SJSA1 (cell line): ENCODE results near the gene NCK1. TPM values are rescaled to one million over a fixed set of nuclear protein-coding genes. Genes with fewer than 3 reads are reported as not detected.

ENCODE experiments used
- DNase-seq, 2 experiments: peaks; one replicate each; pipeline ENCODE4 v3.0.0-alpha.2; 2015 to 2020; ENCODE audit warnings: low spot score in 2 of 2, low read depth in 1 of 2
- H3K27ac ChIP-seq: fragments of 250-450 bp; sonication (Bioruptor Pico); 2 replicates; pipeline ENCODE4 v1.5.1; 2020; ENCODE audit warnings: mild to moderate bottlenecking, moderate library complexity
- H3K27me3 ChIP-seq: fragments of 250-450 bp; sonication (Bioruptor Pico); replicated peaks from 2 replicates; pipeline ENCODE4 v1.5.1; 2020; ENCODE audit warnings: mild to moderate bottlenecking, moderate library complexity
- H3K36me3 ChIP-seq: fragments of 250-450 bp; sonication (Bioruptor Pico); 2 replicates; pipeline ENCODE4 v1.5.1; 2020; ENCODE audit warnings: mild to moderate bottlenecking
- H3K4me1 ChIP-seq: fragments of 250-450 bp; sonication (Bioruptor Pico); replicated peaks from 2 replicates; pipeline ENCODE4 v1.6.1; 2021; ENCODE audit warnings: mild to moderate bottlenecking
- H3K4me3 ChIP-seq: fragments of 250-450 bp; sonication (Bioruptor Pico); 2 replicates; pipeline ENCODE4 v1.5.1; 2020; ENCODE audit warnings: mild to moderate bottlenecking
- H3K9me3 ChIP-seq: fragments of 250-450 bp; sonication (Bioruptor Pico); replicated peaks from 2 replicates; pipeline ENCODE4 v1.5.1; 2020; ENCODE audit warnings: mild to moderate bottlenecking
- total RNA-seq: library from RNA; depleted of rRNA; stranded (reverse); fragments of >200 nt; shearing (Covaris generic); gene quantifications from 2 replicates; pipeline ENCODE4 v1.2.3, GENCODE V29; 2014; rRNA removed

Gene NCK1
- total RNA-seq, result 42.2 and 69.3 TPM in 2 replicates

DNA sequence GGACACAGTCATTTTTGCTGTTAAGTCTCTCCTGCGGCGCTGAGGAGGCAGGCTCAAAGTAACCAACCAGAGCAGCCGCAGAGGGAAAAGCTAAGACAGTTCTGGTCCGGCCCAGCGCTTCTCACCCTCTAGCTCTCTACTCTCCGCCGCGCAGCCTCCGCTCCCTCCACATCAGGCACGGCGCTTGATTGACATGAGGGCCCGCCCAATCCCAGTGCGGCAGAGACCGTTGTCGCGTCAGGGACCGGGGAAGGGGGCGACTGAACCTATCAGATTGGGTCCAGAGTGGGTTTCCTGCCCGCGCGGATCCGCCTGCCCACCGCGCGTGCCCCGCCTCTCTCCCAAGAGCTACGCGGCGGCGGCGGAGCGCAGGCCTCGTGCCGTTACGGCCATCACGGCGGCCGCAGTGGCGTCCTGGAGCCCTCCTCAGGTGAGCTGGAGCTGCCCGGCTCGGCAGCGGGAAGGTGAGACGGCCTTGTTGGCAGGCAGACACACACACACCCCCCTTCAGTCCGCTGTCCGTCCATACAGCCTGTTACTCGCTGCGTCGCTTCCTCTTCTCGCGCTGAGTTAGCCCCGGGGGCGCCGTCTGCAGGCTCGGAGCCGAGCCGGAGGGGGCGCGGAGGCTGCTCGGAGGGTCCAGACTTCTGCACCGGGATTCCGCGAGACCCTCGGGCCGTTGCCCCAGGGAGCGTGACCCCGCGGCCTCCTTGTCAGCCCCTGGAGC is at the start of gene NCK1:
NCK1 (plus strand) TSS at position 319 of the 727 bp plus-strand sequence. CDS start 65,794 bp downstream, outside the sequence.
- no peaks in the 10 kb centered on the region; the same call in 1 of the 2 replicates for H3K9me3 ChIP-seq
- H3K36me3 ChIP-seq, result peaks cover 23% of the 10 kb centered on the region
- H3K4me3 ChIP-seq, result peak within 1 kb of the TSS; percentile 80
- H3K27ac ChIP-seq, result peak within 1 kb of the TSS; percentile 63
- peak; percentile 97 to 98 for DNase-seq
- H3K27me3 ChIP-seq, result no peaks in the 10 kb centered on the region
- H3K4me1 ChIP-seq, result peaks cover 16% of the 10 kb centered on the region

DNA sequence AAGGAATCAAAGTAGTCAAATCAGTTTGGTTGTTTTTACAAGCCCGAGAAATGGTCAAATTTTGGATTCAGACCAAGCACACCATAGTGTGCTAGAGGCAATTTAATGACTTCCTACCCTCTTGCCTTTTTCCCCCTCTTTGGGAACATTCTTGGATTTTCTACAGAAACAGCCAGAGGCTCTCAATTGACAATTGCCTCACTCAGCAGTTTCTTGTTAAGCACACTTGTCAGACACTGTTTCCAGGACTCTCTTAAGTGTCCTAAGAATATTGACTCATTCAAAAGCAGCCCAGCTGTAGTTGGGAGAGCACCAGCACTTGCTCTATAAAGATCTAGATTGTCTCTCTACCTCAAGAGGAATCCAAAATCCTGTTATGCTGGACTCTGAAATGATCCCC is 44.6 kb upstream of the NCK1 start:
- Histone ChIP-seq H3K27ac (peak overlapping the region; percentile 33), H3K36me3 (peaks cover 4% of the 10 kb centered on the region)

DNA sequence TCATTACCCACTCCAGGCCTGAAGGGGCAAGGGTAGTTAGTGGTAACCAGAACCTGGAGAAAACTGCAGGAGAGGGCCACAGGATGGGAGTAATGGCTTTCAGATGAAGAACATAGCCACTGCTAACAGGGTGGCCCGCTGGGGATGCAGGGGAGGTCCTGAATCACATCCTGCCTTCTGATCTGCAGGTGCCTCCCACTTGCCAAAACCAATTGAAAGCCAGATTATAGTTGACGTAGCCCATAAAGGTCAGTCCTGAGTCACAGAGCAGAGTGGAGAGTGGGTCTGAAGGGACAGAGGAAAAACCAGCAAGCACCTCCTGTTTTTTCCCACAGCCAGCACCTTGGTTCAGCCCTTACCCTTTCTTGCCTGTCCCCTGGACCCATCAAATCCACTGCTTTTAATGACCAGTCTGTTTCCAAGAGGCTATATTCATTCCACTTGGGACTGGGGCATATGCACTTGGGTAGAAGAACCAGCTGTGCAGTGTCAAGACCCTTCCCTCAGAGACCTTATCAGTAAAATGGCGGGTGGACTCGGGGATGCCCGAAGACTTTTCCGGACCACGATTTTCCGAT is 43.7 kb upstream of the NCK1 start:
- Histone ChIP-seq H3K4me1 (peaks cover 30% of the 10 kb centered on the region), H3K4me3 (peak overlapping the region; percentile 79), H3K36me3 (peaks cover 13% of the 10 kb centered on the region), H3K27me3 (no peaks in the 10 kb centered on the region), H3K9me3 (no peaks in the 10 kb centered on the region), H3K27ac (peak overlapping the region; percentile 91)
- peak; percentile 89 to 92 for DNase-seq

More for the DNA sequence above, 44.6 kb upstream of the NCK1 start:
- Histone ChIP-seq H3K4me3 (no peak overlapping the region), H3K9me3 (no peaks in the 10 kb centered on the region), H3K4me1 (peaks cover 30% of the 10 kb centered on the region), H3K27me3 (no peaks in the 10 kb centered on the region)
- peak in 1 of 2 experiments; percentile 40 for DNase-seq

DNA sequence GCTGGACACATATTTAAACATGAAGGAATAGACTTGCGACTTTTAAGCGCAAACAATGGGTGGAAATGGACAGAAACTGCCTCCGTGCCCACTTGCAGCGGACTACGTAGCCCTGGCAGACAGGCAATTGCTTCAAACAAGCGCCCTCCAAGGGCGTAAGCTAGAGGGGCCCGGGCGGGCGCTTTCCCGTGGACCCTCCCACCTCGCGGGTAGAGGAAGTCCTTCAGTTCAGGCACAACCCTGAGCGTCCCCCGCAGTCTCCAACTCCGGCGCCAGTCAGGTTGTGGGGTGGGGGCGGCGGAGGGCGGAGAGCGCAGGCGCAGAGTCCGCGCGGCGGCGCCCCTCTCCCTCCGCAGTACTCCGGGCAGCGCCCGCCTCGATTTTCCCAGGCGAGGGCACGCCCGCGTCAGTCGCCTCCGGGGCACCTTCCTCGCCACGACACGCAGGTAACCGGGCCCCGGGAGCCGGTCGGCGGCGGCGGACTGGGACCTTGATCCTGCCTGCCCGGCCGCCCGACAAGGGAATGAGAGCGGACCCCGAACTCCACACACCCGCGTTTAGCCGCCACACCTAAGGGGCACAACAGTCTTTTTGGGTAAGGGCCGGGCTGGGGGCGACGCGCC is 43.1 kb upstream of the NCK1 start, which contains the start of gene SLC35G2:
SLC35G2 (plus strand) TSS at position 358 of the 623 bp plus-strand sequence. CDS start 35,335 bp downstream, outside the sequence.
- Histone ChIP-seq H3K9me3 (peaks cover 2% of the 10 kb centered on the region; the same call in 1 of the 2 replicates), H3K4me1 (peaks cover 30% of the 10 kb centered on the region), H3K27me3 (no peaks in the 10 kb centered on the region), H3K4me3 (peak within 1 kb of the TSS; percentile 79), H3K27ac (peak within 1 kb of the TSS; percentile 91), H3K36me3 (peaks cover 17% of the 10 kb centered on the region)
- DNase-seq, result peak; percentile 80 to 82

DNA sequence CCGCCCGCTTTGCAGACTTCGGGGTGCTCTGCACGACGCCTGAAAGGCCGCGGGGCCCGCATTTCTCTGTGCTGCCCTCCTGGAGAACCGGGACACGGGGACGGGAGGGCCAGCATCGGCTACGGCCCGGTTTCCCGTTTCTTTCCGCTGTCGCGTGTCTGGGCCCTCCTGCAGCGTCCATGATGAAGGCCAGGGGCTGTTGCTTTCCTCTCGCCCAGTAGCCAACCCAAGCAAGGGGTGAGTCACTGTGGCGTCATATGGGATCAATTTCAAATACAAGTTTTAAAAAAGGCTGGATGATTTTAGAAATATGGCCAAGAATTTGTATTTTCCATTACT is 42.6 kb upstream of the NCK1 start:
- peak; percentile 62 to 71 for DNase-seq
- peak overlapping the region; percentile 91 for H3K27ac ChIP-seq
- peaks cover 30% of the 10 kb centered on the region for H3K4me1 ChIP-seq
- peaks cover 3% of the 10 kb centered on the region; the same call in 1 of the 2 replicates for H3K9me3 ChIP-seq
- peaks cover 19% of the 10 kb centered on the region for H3K36me3 ChIP-seq
- peak overlapping the region; percentile 79 for H3K4me3 ChIP-seq
- H3K27me3 ChIP-seq, result no peaks in the 10 kb centered on the region

DNA sequence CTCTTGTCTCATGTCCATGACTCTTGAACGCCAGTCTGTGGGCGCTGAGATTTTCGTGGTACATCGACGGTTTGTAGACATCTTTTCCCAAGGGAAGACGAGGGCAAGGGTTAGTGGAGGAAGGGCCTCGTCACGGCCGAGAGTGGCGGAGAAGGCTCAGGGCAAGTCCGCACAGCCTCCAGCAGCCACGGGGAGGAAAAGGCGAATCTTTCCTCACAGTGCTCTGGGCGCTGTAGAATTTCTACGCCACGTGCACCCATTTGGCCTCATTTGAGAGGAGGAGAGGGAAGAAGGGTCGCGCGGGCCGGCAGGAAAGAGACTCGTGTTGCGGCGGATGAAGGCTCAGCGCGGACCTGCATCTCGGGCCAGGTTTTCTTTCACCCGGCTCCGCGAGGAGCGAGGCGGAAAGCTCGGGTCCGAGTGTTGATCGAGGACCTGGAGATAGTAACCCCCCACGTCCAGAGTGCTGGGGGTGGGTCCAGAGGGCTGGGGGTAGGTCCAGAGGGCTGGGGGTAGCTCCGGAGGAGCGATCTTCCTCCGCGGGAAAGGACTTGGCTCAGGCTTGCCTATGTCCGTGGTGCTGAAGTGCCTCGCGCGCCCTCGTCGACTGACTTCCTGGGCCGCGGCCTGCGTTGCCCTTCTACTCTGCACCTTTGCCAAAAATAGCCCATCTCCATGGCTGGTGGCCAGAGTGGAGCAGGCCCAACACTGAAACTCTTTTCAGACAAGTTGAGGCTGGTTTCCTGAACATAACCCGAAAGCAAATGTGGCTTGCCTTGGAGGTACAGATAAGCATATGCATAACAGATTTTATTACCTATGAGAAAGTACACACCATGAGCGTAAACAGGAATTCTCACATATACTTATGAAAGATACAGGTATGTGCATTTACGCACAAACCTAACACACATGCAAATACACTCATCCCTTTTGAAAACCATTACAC is 42.0 kb upstream of the NCK1 start:
- Histone ChIP-seq H3K4me1 (peaks cover 30% of the 10 kb centered on the region), H3K9me3 (peaks cover 3% of the 10 kb centered on the region; the same call in 1 of the 2 replicates), H3K27me3 (no peaks in the 10 kb centered on the region), H3K36me3 (peaks cover 19% of the 10 kb centered on the region), H3K27ac (peak overlapping the region; percentile 91), H3K4me3 (peak overlapping the region; percentile 79)
- DNase-seq, result peak; percentile 48 to 62

DNA sequence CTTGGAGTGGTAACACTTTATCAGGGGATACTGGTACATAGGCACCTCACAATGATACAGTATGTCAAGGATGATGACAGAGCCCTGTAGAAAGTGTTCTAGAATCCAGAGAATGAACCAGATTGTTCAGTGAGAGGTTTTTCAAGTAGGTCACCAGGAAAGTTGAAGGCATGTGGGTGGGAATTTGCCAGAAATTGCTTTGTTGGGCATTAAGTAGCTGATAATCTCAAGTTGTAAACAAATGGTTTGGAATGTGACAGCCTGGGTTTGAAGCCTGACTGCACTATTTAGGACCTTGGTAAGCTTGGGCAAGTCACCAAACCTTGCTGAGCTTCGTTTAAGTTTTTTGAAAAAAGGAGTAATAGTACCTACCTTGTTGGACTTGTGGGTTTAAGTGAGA is 30.5 kb upstream of the NCK1 start:
- no peak overlapping the region for H3K4me3 ChIP-seq
- no peak for DNase-seq
- no peaks in the 10 kb centered on the region for H3K27me3 ChIP-seq
- H3K4me1 ChIP-seq, result peaks cover 16% of the 10 kb centered on the region
- no peak overlapping the region for H3K27ac ChIP-seq
- peaks cover 5% of the 10 kb centered on the region; the same call in 1 of the 2 replicates for H3K36me3 ChIP-seq
- no peaks in the 10 kb centered on the region; the same call in 1 of the 2 replicates for H3K9me3 ChIP-seq

DNA sequence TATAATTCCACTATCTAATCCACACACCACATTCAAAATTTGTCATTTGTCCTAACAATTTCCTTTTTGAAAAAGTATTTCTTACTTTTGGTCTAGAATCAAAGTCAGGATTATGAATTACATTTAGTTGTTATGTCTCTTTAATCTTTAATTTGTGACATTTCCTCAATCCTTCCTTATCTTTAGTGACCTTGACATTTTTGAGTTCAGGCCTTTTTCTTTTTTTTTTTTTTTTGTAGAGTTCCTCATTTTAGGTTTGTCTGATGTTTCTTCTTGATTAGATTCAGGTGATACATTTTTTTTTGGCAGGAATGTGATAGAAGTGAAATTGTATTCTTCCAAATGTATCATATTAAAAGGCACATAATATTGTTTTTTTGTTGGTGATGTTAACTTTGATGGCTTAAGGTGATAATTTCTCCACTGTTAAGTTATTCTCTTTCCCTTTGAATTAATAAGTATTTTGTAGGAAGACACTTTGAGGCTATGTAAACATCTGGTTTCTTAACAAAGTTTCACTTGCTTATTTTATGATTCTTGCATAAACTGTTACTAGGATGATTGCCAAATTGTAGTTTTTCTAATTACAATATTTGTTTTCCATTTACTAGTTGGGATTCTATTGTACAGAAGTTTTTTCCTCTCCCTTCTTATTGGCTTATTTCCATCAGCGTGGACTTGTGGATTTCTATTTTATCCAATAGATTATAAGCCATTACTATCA is 26.8 kb upstream of the NCK1 start:
- no peaks in the 10 kb centered on the region for H3K9me3 ChIP-seq
- H3K4me1 ChIP-seq, result peaks cover 43% of the 10 kb centered on the region
- H3K27ac ChIP-seq, result peak overlapping the region; percentile 6; the same call in 1 of the 2 replicates
- no peak overlapping the region for H3K4me3 ChIP-seq
- H3K36me3 ChIP-seq, result peaks cover 12% of the 10 kb centered on the region
- DNase-seq, result no peak
- H3K27me3 ChIP-seq, result no peaks in the 10 kb centered on the region

DNA sequence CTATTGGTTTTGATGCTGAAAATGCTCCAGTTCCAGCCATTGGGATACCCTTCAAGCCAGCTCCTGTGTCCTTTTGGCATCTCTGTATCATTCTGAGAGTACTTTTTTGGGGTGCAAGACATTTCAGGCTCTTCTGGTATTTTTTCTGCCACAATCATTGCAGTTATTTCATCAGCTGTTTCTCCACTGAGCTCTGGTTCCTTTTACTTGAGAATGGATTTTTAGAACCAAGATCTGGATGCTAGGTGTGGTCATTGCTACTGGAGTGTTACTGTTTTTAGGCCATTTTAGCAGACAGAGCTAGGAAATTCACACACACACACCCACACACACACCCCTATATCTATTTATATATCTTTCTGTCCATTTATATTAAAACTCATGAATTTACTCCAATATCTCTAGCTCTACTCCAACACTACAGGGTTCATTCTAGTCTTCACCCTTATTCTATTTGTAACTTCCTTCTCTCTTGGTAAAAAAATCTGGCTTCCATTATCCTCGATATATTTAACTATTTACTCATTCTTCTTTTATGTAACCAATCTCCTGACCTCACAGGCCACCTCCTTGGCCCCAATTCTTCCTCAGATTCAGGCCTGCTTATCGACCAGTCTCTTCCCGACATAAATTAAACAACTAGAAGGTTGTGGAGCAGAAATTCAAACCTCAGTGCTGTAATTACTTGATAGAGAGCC is 26.0 kb upstream of the NCK1 start:
- Histone ChIP-seq H3K9me3 (no peaks in the 10 kb centered on the region), H3K36me3 (peaks cover 12% of the 10 kb centered on the region), H3K4me3 (no peak overlapping the region), H3K27ac (peak overlapping the region; percentile 6; the same call in 1 of the 2 replicates), H3K4me1 (peaks cover 46% of the 10 kb centered on the region), H3K27me3 (no peaks in the 10 kb centered on the region)
- DNase-seq, result no peak

DNA sequence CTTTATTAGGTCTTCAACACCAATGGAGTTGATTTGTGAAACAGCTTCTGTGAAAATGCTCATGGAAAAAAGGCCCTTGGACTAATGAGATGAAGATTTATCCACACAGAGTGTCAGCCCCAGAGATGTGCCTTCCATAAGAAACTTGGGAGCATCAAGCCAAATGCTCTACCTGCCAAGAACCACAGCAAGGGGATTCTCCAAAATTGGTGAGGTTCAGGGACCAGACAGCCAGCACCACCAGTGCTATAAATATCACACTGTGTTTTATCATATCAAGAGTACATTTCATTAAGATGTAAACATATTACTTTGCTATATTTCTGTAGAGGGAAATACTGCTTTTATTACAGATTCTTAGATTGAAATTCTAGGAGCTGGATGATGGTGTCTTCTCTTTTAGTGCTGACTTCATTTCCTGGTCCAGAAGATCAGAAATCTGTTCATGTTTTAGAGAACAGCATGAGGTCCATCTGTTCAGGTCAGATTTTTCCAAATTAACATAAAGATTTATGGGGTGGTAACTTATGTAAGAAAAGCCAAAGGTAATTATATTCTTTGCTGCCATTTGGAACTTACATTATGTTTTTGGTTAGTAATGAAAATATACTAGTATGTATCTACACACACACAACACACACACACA is 25.4 kb upstream of the NCK1 start:
- no peak overlapping the region for H3K4me3 ChIP-seq
- H3K27ac ChIP-seq, result peak overlapping the region; percentile 6; the same call in 1 of the 2 replicates

DNA sequence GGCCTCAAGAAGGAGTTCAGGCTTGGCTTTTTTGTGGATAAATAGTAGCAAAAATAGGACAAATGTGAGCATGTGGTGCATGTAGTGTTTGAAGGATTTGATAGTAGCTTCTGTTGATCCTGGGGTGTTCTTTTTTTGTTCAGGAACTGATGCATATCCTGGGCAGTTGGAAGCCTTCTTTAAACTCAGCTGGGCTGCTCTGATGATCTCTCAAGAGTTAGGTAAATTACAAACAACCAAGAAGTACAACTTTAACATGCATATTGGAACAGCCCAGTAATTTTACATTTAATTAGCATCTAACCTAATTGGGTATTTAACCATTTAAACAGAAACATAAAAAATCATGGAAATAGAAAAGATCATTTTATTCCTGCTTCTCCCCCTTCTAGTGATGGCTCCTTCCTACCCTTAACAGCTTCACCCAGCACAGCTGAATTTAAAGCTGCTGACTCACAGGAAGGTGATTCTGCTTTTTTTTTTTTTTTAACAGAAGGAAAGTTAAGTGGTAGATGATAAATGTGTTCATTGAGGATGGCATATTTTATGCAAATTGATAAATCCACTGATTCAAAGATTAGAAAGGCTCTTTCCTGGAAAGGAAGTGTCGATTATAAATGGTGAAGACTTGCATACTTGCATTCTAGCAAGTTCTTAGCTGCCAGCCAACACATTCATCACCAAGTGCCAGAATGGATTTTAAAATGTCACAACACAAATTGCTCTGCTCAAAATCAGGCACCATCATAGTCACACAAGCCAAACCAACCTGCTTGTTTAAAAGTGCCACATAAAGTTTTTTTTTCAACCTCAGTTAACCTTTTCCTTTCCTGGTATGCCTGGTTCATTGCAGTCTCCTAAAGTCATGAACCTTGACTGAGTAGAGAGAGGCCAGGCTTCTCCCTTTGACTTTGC is 23.1 kb upstream of the NCK1 start:
- no peak overlapping the region for H3K4me3 ChIP-seq
- H3K27ac ChIP-seq, result peak overlapping the region; percentile 11
- peaks cover 43% of the 10 kb centered on the region for H3K4me1 ChIP-seq
- no peaks in the 10 kb centered on the region for H3K9me3 ChIP-seq
- H3K36me3 ChIP-seq, result peaks cover 19% of the 10 kb centered on the region
- H3K27me3 ChIP-seq, result no peaks in the 10 kb centered on the region
- DNase-seq, result peak in 1 of 2 experiments; percentile 44

More for the DNA sequence above, 25.4 kb upstream of the NCK1 start:
- DNase-seq, result no peak
- Histone ChIP-seq H3K27me3 (no peaks in the 10 kb centered on the region), H3K36me3 (peaks cover 12% of the 10 kb centered on the region), H3K9me3 (no peaks in the 10 kb centered on the region), H3K4me1 (peaks cover 41% of the 10 kb centered on the region)
